ENCODE measurements around the gene RHD. TPM values are rescaled to one million over a fixed set of nuclear protein-coding genes. Genes with fewer than 3 reads are reported as not detected.

Gene RHD
- total RNA-seq, 1 experiment from 2014 or later: not detected

- TF ChIP-seq, protein P1, sequence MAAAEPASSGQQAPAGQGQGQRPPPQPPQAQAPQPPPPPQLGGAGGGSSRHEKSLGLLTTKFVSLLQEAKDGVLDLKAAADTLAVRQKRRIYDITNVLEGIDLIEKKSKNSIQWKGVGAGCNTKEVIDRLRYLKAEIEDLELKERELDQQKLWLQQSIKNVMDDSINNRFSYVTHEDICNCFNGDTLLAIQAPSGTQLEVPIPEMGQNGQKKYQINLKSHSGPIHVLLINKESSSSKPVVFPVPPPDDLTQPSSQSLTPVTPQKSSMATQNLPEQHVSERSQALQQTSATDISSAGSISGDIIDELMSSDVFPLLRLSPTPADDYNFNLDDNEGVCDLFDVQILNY (CRISPR knock-in tag; IDR thresholded peaks at IDR 0.05): 0 out of 2 replicates have a peak, but pooled peaks have one; percentile 27
- TF ChIP-seq SP1 (CRISPR knock-in tag; conservative IDR thresholded peaks at IDR 0.05): peak; percentile 57
- 0 out of 2 replicates have a peak, but pooled peaks have one; percentile 16 for TF ChIP-seq CREM (CRISPR knock-in tag; IDR thresholded peaks at IDR 0.05)
- TF ChIP-seq RELA (CRISPR knock-in tag; IDR thresholded peaks at IDR 0.05; ENCODE audit: borderline replicate concordance): 0 out of 2 replicates have a peak, but pooled peaks have one; percentile 42
- TF ChIP-seq PRRX2 (CRISPR knock-in tag; IDR thresholded peaks at IDR 0.05): 0 out of 2 replicates have a peak, but pooled peaks have one; percentile 28
- TF ChIP-seq, protein P2, sequence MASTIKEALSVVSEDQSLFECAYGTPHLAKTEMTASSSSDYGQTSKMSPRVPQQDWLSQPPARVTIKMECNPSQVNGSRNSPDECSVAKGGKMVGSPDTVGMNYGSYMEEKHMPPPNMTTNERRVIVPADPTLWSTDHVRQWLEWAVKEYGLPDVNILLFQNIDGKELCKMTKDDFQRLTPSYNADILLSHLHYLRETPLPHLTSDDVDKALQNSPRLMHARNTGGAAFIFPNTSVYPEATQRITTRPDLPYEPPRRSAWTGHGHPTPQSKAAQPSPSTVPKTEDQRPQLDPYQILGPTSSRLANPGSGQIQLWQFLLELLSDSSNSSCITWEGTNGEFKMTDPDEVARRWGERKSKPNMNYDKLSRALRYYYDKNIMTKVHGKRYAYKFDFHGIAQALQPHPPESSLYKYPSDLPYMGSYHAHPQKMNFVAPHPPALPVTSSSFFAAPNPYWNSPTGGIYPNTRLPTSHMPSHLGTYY (CRISPR knock-in tag; IDR thresholded peaks at IDR 0.05): no peak
- 0 out of 2 replicates have a peak, but pooled peaks have one; percentile 65 for TF ChIP-seq NFATC4 (CRISPR knock-in tag; IDR thresholded peaks at IDR 0.05)
- TF ChIP-seq ZNF121 (CRISPR knock-in tag; IDR thresholded peaks at IDR 0.05): no peak
- TF ChIP-seq EMX1 (CRISPR knock-in tag; IDR thresholded peaks at IDR 0.05): no peak
- peak; percentile 81 for TF ChIP-seq ZMAT4 (CRISPR knock-in tag; IDR thresholded peaks at IDR 0.05)
- peak; percentile 94; the same call in 1 of the 2 replicates for TF ChIP-seq TEAD1 (CRISPR knock-in tag; IDR thresholded peaks at IDR 0.05)
These were observed 25.1 kb upstream of the RHD start, which contains the start of gene RSRP1 (continued) for GRCh38 chr1:25247024-25247828.

DNA sequence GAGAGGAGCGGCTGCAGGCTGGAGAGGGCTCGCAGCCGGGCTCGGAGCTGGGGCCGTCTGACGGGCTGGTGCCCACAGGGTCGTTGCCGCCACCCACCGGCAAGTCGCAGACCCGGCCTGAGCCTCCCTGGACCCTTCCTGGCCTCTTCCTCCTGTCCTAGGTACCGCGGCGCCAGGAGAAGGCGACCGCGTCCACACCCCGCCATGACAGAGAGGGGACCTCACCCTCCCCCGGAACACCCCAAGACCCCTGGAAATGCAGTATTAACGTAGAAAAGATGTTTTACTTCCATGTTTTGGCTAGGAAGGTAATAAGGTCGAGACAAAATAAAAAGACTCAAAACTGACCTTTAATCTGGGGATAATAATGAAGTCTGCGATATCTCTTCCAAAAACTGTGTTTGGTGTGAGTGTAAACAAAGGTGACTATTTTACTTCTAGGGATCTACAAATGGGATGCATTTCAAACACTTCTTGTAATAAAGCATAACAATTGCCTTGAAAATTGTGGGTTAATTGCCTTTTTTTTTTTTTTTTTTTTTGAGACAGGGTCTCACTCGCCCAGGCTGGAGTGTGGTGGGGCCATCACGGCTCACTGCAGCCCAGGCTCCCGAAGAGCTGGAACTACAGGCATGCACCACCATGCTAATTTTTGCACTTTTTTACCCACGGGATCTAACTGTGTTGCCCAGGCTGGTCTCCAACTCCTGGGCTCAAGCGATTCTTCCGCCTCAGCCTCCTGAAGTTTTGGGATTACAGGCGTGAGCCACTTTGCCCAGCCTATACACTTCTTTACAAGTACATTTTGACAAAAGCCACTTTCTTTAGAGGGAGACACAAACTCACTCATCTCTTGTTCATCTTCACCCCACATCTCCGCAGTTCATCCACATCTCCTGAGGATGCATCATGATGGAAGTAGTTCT lies 24.2 kb upstream of the RHD start:
- ChIA-PET POLR2A (interaction anchor here (0.7 to 2.2 kb wide), 4 partner anchors 8 to 16 kb away, joined by 3 to 21 read pairs (median 4); partner anchors contain the start of gene SYF2), CTCF (interaction anchor here (0.6 to 1.7 kb wide), 6 partner anchors 8 to 206 kb away, joined by 3 to 11 read pairs (median 5); partner anchors contain the start of gene SYF2)
- no peaks in the 10 kb centered on the region for H3K27me3 Mint-ChIP-seq (ENCODE audit: low read depth)
- ATAC-seq (peak; percentile 87), DNase-seq (ENCODE audit: low spot score) (no peak)
- H3K4me1 Mint-ChIP-seq: peaks cover 22% of the 10 kb centered on the region
- peak overlapping the region; percentile 96 for H3K27ac Mint-ChIP-seq
- no peaks in the 10 kb centered on the region for H3K9me3 Mint-ChIP-seq
- H3K36me3 Mint-ChIP-seq: peaks cover 34% of the 10 kb centered on the region
- no peak for TF ChIP-seq ZNF232 (CRISPR knock-in tag; IDR thresholded peaks at IDR 0.05)
- TF ChIP-seq ZNF121 (CRISPR knock-in tag; IDR thresholded peaks at IDR 0.05): peak; percentile 83
- TF ChIP-seq, protein P3, sequence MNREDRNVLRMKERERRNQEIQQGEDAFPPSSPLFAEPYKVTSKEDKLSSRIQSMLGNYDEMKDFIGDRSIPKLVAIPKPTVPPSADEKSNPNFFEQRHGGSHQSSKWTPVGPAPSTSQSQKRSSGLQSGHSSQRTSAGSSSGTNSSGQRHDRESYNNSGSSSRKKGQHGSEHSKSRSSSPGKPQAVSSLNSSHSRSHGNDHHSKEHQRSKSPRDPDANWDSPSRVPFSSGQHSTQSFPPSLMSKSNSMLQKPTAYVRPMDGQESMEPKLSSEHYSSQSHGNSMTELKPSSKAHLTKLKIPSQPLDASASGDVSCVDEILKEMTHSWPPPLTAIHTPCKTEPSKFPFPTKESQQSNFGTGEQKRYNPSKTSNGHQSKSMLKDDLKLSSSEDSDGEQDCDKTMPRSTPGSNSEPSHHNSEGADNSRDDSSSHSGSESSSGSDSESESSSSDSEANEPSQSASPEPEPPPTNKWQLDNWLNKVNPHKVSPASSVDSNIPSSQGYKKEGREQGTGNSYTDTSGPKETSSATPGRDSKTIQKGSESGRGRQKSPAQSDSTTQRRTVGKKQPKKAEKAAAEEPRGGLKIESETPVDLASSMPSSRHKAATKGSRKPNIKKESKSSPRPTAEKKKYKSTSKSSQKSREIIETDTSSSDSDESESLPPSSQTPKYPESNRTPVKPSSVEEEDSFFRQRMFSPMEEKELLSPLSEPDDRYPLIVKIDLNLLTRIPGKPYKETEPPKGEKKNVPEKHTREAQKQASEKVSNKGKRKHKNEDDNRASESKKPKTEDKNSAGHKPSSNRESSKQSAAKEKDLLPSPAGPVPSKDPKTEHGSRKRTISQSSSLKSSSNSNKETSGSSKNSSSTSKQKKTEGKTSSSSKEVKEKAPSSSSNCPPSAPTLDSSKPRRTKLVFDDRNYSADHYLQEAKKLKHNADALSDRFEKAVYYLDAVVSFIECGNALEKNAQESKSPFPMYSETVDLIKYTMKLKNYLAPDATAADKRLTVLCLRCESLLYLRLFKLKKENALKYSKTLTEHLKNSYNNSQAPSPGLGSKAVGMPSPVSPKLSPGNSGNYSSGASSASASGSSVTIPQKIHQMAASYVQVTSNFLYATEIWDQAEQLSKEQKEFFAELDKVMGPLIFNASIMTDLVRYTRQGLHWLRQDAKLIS (CRISPR knock-in tag; IDR thresholded peaks at IDR 0.05; ENCODE audit: borderline replicate concordance): 0 out of 2 replicates have a peak, but pooled peaks have one; percentile 6
- TF ChIP-seq SP1 (CRISPR knock-in tag; conservative IDR thresholded peaks at IDR 0.05): no peak
- 0 out of 2 replicates have a peak, but pooled peaks have one; percentile 7 for TF ChIP-seq ZNF281 (CRISPR knock-in tag; IDR thresholded peaks at IDR 0.05)
- 0 out of 2 replicates have a peak, but pooled peaks have one; percentile 20 for TF ChIP-seq USF1 (CRISPR knock-in tag; IDR thresholded peaks at IDR 0.05)
- peak overlapping the region; percentile 97 for H3K4me3 Mint-ChIP-seq

Data from WTC11 (cell line).